GM20431 (cell line): Measurements from ENCODE around the gene MRPL22.
"Not testable (repeated sequence)": the region's sequence is repeated elsewhere in the genome, so short reads cannot be mapped to it uniquely, and the experiment has no call there.

Source experiments
- in situ Hi-C: fragments of 300-500 bp; cut with MseI, MboI; formaldehyde crosslinking; loops from one replicate; pipeline ENCODE4 v1.15.0; 2020; ENCODE audit warnings: low sequenced_read_pairs; ENCODE audit not compliant: unreplicated experiment

Gene MRPL22

DNA sequence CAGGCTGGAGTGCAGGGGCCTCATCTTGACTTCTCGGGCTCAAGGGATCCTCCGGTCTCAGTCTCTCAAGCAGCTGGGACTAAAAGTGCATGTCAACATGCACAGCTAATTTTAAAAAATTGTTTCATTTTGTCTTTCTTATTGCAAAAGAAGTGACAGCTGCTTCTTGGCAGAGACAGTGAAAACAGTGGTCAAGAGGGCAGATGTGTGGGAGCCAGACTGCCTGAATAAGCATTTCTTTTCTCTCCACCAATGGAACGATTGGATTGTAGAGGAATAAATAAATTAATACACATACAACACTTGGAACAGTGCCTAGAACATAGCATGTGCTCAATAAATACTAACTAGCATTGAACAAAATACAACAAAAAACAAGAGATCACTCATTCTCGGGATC is 45.3 kb downstream of the MRPL22 start:
- in situ Hi-C loops = no loop called here

DNA sequence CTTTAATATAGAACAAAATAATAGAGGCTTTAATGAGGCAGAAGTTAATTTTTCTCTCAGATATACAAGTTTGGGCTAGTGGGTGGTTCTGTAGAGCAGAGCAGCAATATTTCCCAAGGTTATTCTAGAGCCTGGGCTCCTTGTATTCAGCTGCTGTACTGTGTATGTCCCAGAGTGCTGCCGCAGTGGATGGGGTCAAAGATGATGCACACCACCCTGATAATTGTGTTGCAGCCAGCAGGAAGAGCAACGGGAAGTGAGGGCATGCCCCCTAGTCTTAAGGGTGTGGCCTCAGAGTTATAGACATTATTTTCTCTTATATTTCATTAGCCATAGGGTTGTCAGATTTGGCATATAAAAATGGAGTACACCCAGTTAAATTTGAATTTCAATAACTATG is 48.8 kb downstream of the MRPL22 start:
- in situ Hi-C loops = no loop called here

DNA sequence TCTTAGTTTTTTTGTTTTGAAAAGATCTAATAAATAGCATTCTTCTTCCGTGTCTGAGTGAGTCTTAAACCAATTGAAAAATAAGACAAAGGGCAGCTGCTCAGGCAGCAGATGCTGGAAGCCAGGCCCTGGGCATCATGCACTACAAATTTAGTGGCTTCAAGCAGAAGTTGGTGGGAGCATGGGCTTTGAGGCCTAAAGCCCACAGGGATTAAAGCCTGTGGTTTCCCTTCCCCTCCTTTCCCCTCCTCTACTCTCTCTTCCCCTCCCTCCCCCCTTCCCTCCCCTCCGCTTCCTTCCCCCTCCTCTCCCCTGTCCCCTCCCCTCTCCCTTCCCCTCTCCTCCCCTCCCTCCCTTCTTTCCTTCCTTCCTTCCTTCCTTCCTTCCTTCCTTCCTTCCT is 52.6 kb downstream of the MRPL22 start:
- in situ Hi-C loops = no loop called here

DNA sequence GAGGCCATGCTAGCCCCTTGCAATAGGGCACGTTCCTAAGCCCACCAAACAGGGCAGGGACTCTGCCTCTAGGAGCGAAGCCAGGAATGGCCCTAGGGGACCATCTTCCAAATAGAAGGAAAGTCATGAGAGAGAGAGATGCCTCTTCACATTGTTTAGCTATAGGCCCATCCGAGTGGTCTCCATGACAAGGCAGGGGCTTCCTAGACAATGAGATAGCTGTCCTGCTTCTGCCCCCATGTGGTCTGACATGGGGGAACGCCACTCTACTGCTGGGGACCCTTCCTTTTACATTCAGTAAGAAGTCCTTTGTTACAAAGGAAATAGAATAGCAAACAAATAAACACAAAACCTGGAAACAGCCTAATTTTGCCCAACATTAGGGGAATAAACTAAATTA is 54.8 kb downstream of the MRPL22 start:
- in situ Hi-C loops = no loop called here

DNA sequence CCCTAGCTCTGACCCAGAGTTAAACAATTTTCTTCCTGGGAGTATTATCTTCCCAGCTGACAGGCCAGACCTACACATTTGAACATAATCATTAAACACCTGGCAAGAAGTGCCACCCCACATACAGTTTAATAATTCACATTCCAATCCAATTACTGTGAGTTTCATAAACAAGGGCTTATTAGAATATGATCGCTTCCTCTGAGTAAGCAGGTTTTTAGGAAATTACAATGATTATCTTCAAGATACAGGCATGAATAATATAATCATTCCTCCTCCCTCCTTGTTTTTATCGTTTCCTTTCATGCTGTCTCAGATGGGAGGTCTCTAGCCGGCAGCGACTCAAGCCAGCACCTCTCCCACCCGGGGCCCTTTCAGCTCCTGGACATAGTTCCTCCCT is 56.9 kb downstream of the MRPL22 start:
- in situ Hi-C loops = no loop called here

DNA sequence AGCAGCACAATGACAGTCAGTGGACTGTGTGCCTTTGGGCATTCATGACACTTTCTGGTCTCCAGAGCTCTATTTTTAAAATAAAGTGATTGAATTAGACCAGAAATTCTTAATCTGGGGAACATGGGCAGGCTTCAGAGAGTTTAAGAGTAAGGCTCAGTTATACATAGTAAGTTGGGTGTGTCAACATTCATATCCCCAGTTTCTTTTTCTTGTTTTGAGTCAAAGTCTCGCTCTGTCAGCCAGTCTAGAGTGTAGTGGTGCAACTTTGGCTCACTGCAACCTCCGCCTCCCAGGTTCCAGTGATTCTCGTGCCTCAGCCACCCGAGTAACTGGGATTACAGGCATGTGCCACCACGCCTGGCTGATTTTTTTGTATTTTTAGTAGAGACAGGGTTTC is 59.0 kb downstream of the MRPL22 start:
- in situ Hi-C loops = no loop called here

DNA sequence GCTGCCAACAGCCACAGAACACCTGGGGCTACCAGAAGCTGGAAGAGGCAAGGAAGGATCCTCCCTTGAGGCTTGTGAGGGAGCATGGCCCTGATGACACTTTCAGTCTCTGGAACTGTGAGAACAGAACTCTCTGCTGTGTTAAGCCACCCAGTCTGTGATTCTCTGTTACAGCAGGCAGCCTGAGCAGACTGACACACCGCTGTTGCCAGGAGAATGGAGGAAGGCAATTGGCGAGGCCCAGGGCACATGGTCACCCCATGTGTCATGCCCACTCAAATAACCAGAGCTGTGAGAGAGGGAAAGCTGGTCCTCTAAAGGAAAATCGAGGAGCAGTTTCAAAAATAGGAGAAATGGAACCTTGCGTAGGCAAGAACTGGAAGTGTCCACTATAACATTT is 60.6 kb downstream of the MRPL22 start:
- in situ Hi-C loops = no loop called here

DNA sequence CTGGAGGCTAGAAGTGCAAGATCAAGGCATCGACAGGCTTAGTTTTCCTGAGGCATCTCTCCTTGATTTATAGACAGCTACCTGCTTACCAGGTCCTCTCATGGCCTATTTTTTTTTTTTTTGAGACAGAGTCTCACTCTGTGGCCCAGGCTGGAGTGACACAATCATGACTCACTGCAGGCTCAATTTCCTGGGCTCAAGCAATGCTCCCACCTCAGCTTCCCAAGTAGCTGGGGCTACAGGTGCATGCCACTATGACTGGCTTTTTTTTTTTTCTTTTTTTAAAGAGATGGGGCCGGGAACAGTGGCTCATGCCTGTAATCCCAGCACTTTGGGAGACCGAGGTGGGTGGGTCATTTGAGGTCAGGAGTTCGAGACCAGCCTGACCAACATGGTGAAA is 61.8 kb downstream of the MRPL22 start:
- in situ Hi-C loops = not testable (repeated sequence)

DNA sequence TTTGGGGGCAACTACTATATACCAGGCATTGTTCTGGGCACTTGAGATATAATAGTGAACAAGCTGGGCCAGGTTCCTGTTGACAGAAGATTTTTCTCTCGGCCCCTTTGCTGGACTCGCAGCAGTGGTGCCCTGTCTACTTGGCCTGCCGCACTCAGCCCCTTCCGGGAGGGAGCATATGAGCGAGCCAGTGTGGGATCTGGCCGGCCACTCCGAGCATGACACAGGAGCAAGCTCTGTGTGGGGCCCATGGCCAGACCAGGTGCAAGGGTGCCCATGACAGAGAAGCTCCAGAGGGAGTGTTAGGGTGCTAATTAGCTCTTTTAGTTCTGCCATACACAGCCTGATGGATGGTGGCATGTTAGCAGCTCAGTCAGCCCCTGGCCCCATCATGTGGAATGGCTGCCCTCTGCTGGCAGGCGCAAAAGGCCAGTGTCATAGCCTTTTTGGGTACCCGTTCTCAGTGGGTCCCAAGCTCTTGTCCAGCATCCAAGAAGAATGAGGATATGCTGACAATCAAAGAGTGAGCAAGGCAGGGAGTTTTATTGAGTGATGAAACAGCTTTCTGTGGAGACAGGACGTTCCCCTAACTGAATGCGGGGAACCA is 63.4 kb downstream of the MRPL22 start:
- in situ Hi-C loops = no loop called here

DNA sequence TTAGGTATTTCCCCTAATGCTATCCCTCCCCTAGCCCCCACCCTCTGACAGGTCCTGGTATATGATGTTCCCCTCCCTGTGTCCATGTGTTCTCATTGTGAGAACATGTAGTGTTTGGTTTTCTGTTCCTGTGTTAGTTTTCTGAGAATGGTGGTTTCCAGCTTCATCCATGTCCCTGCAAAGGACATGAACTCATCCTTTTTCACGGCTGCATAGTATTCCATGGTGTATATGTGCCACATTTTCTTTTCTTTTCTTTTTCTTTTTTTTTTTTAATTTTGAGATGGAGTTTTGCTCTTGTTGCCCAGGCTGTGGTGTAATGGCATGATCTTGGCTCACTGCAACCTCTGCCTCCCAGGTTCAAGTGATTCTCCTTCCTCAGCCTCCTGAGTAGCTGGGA is 65.4 kb downstream of the MRPL22 start:
- in situ Hi-C loops = not testable (repeated sequence)

DNA sequence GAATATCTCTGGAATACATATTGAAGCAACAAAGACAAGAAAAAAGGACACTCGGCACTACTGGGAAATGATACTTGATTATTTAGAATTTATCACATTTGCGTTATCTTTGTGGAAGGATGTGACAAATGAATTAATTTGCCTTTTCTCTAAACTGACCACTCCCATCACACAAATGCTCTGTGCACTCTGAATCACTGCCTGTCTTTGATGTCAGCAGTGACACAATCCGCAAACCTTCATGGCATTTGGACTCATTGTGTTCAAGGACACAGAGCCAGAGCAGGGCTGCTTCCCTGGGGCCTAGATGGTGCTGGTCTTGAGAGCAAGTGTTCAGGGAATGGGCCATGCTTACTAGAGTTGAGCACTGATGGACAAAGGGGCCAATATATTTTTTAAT is 67.8 kb downstream of the MRPL22 start:
- in situ Hi-C loops = no loop called here

DNA sequence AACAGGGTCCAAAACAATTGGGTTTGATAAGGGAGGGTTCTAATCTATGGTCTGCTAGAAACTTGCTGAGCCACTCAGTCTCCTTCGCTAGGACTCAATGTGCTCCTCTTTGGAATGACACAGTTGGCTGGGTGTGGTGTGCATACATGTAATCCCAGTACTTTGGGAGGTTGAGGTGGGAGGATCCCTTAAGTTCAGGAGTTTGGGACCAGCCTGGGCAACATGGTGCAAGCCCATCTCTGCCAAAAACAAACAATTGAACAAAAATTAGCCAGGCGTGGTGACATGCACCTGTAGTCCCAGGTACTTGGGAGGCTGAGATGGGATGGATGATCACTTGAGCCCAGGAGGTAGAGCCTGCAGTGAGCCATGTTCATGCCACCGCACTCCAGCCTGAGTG is 70.0 kb downstream of the MRPL22 start:
- in situ Hi-C loops = no loop called here

DNA sequence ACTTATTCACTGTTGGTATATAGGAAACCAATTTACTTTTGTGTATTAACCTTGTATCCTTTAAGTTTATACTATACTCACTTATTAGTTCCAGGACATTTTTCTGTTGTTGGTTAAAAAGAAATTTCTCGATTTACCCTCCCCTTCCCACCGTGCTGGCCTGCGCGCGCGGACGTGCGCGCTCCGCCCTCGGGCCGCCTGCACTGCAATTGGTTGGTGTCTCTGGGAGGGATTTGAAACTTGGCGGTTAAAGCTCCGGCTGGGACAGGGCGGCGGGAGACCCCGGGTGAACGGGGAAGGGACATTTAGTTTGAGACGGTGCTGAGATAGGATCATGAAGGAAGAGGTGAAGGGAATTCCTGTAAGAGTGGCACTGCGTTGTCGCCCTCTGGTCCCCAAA is 72.7 kb downstream of the MRPL22 start, which contains the start of gene KIF4B:
Gene KIF4B (plus strand): TSS at position 230 of the 400 bp plus-strand sequence. CDS start 105 bp downstream, at position 335.
- in situ Hi-C loops = no loop called here

DNA sequence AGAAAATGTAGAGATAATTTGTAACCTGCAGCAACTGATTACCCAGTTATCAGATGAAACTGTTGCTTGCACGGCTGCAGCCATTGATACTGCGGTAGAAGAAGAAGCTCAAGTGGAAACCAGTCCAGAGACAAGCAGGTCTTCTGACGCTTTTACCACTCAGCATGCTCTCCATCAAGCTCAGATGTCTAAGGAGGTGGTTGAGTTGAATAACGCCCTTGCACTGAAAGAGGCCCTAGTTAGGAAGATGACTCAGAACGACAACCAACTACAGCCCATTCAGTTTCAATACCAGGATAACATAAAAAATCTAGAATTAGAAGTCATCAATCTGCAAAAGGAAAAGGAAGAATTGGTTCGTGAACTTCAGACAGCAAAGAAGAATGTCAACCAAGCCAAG is 74.4 kb downstream of the MRPL22 start:
- in situ Hi-C loops = no loop called here

DNA sequence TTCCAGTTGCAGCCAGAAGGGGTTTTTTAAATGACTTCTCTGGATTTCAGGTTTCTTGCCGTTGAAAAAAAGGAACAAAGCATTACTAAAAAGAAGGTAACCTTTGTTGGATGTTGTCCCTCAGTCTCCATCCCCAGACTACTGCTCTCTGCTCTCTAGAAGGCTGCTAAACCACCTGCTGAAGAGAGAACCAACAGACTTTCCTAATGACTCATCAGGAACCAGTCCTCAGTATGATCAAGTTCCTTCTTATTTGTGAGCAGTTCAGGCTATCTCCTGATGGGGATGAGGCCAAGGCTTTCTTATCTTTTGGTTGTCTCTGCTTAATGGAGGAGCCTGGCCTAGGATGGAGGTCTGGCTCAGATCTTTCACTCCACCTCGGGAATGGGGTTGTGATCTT is 76.7 kb downstream of the MRPL22 start:
- in situ Hi-C loops = no loop called here
